HG02981 (cell line): Measurements from ENCODE around the gene HCN4.

Experiments
- ATAC-seq: cut with Tn5 transposase; IDR thresholded peaks from one replicate; pipeline ENCODE4 v1.9.1; 2021; ENCODE audit warnings: mild to moderate bottlenecking, moderate library complexity; ENCODE audit not compliant: unreplicated experiment

Gene HCN4

GRCh38 chr15:73346735-73347312 lies 21.9 kb downstream of the HCN4 start:
- no peak for ATAC-seq

GRCh38 chr15:73345658-73346057 lies 23.1 kb downstream of the HCN4 start:
- ATAC-seq, result no peak

GRCh38 chr15:73344056-73344455 lies 24.7 kb downstream of the HCN4 start:
- ATAC-seq, result no peak

GRCh38 chr15:73341886-73342600 lies 26.7 kb downstream of the HCN4 start:
- no peak for ATAC-seq

- no peak for ATAC-seq
Measured at GRCh38 chr15:73340502-73341192, 28.1 kb downstream of the HCN4 start.

- ATAC-seq, result no peak
Measured at GRCh38 chr15:73338606-73339374, 30.0 kb downstream of the HCN4 start.

GRCh38 chr15:73338058-73338457 lies 30.7 kb downstream of the HCN4 start:
- ATAC-seq, result no peak

GRCh38 chr15:73337187-73337586 lies 31.6 kb downstream of the HCN4 start:
- no peak for ATAC-seq

- no peak for ATAC-seq
Measured at GRCh38 chr15:73336756-73337155, 32.0 kb downstream of the HCN4 start.

- ATAC-seq, result no peak
Measured at GRCh38 chr15:73335471-73335870, 33.3 kb downstream of the HCN4 start.

- no peak for ATAC-seq
Measured at GRCh38 chr15:73335026-73335425, 33.7 kb downstream of the HCN4 start.

- no peak for ATAC-seq
Measured at GRCh38 chr15:73334086-73334485, 34.7 kb downstream of the HCN4 start.

- ATAC-seq, result no peak
Measured at GRCh38 chr15:73333001-73333400, 35.8 kb downstream of the HCN4 start.

GRCh38 chr15:73331991-73332925 lies 36.5 kb downstream of the HCN4 start:
- no peak for ATAC-seq

GRCh38 chr15:73331501-73331900 lies 37.3 kb downstream of the HCN4 start:
- no peak for ATAC-seq

- ATAC-seq, result no peak
Measured at GRCh38 chr15:73330206-73331051, 38.3 kb downstream of the HCN4 start.

GRCh38 chr15:73329501-73330200 lies 39.1 kb downstream of the HCN4 start:
- ATAC-seq, result no peak

- ATAC-seq, result no peak
Measured at GRCh38 chr15:73328981-73329380, 39.8 kb downstream of the HCN4 start.
